RWPE1 (cell line): ENCODE results near the gene ACAA1.
"Not testable (repeated sequence)": the region's sequence is repeated elsewhere in the genome, so short reads cannot be mapped to it uniquely, and the experiment has no call there.

Experiments used
- CTCF ChIA-PET: fragments of 350-600 bp; sonication (Branson Sonifier 250); formaldehyde crosslinking; extraction: SDS; loops from one replicate; lab custom pipeline; 2021; lab: Yijun Ruan, JAX
- POLR2A ChIA-PET: fragments of 400-600 bp; formaldehyde crosslinking; extraction: SDS; loops from one replicate; lab custom pipeline; 2020; ENCODE audit warnings: antibody characterized with exemption; ENCODE audit not compliant: low non-redundant PET; lab: Yijun Ruan, JAX
- DNase-seq: peaks from one replicate; pipeline ENCODE4 v3.0.0; 2012; ENCODE audit warnings: low spot score
- H3K27ac ChIP-seq: fragments of 450-650 bp; 2 replicates; pipeline ENCODE4 v1.5.1; 2017
- CTCF ChIP-seq: fragments of 450-650 bp; conservative IDR thresholded peaks from 2 replicates; pipeline ENCODE4 v1.5.1; 2017; ENCODE audit warnings: low read depth, mild to moderate bottlenecking

The ACAA1 gene

GRCh38 chr3:38138349-38139190 lies 1.6 kb upstream of the ACAA1 start, which contains the start of gene MYD88:
MYD88 (plus strand) TSS chr3:38138661; CDS start chr3:38138701, 40 bp downstream.
- no peak for TF ChIP-seq CTCF
- peak; percentile 43 for DNase-seq
- peak within 1 kb of the TSS; percentile 90 for H3K27ac ChIP-seq
- ChIA-PET CTCF (no interaction called here), POLR2A (no interaction called here)

GRCh38 chr3:38137615-38138348 lies 855 bp upstream of the ACAA1 start:
- CTCF ChIA-PET, result no interaction called here
- DNase-seq, result no peak
- POLR2A ChIA-PET, result interaction anchor here (0.7 kb wide), 1 partner anchor 194 kb away, joined by 3 read pairs; no protein-coding TSS in a partner anchor
- no peak for TF ChIP-seq CTCF
- H3K27ac ChIP-seq, result peak overlapping the region; percentile 90

GRCh38 chr3:38136393-38136776 lies 542 bp downstream of the ACAA1 start:
- CTCF ChIA-PET, result interaction anchor here (0.6 kb wide), 1 partner anchor 210 kb away, joined by 4 read pairs; no protein-coding TSS in a partner anchor
- POLR2A ChIA-PET, result interaction anchor here (0.5 kb wide), 1 partner anchor 22 kb away, joined by 3 read pairs; no protein-coding TSS in a partner anchor
- H3K27ac ChIP-seq, result peak overlapping the region; percentile 90

GRCh38 chr3:38135621-38136277 lies 1.2 kb downstream of the ACAA1 start:
- POLR2A ChIA-PET, result interaction anchor here (0.5 kb wide), 1 partner anchor 22 kb away, joined by 3 read pairs; no protein-coding TSS in a partner anchor
- DNase-seq, CTCF ChIA-PET, H3K27ac ChIP-seq: not testable (repeated sequence)

More at GRCh38 chr3:38136393-38136776, 542 bp downstream of the ACAA1 start:
- TF ChIP-seq CTCF, result no peak
- no peak for DNase-seq

GRCh38 chr3:38134517-38135143 lies 2.3 kb downstream of the ACAA1 start:
- DNase-seq, H3K27ac ChIP-seq, POLR2A ChIA-PET, CTCF ChIA-PET: not testable (repeated sequence)

- ChIA-PET CTCF (no interaction called here), POLR2A (no interaction called here)
- TF ChIP-seq CTCF, result no peak
- DNase-seq, result no peak
- H3K27ac ChIP-seq, result peak overlapping the region; percentile 35
These were observed 3.1 kb downstream of the ACAA1 start for GRCh38 chr3:38133557-38134405.
